Measurements from ENCODE around the gene LIME1.

DNA sequence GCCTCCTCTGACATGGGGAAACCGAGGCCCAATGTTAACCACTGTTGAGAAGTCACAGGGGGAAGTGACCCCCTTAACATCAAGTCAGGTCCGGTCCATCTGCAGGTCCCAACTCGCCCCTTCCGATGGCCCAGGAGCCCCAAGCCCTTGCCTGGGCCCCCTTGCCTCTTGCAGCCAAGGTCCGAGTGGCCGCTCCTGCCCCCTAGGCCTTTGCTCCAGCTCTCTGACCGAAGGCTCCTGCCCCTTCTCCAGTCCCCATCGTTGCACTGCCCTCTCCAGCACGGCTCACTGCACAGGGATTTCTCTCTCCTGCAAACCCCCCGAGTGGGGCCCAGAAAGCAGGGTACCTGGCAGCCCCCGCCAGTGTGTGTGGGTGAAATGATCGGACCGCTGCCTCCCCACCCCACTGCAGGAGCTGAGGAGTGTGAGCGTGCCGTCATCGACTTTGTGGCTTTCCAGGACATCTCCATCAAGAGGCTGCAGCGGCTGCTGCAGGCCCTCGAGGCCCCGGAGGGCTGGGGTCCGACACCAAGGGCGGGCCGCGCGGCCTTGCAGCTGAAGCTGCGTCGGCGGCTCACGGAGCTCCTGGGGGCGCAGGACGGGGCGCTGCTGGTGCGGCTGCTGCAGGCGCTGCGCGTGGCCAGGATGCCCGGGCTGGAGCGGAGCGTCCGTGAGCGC is 38.5 kb upstream of the LIME1 start:
- TF ChIP-seq POLR2A (IDR thresholded peaks at IDR 0.05; ENCODE audit: low read depth, low read length) (no peak), POLR2AphosphoS5 (IDR thresholded peaks at IDR 0.05; ENCODE audit: low read depth, low read length) (no peak), PAX5 (IDR thresholded peaks at IDR 0.05; ENCODE audit: insufficient read depth, low read length, severe bottlenecking) (no peak)

Data from GM12891 (cell line).